ENCODE results near the gene TBC1D9.

GRCh38 chr4:140739971-140740370 is 16.2 kb downstream of the TBC1D9 start:
- TF ChIP-seq CTCF (IDR thresholded peaks at IDR 0.05) (no peak), POLR2A (IDR thresholded peaks at IDR 0.05) (no peak)

Data from prostate gland (tissue), 2 donors.